ENCODE results near the gene PDZD7.

- TF ChIP-seq CTCF (conservative IDR thresholded peaks at IDR 0.05) (peak; percentile 37), ZFX (IDR thresholded peaks at IDR 0.05) (no peak)
Observed at GRCh38 chr10:101066146-101066895, 35.4 kb upstream of the PDZD7 start.
